GM10248 (cell line): ENCODE results near the gene COL3A1.

Source experiments
- CTCF ChIA-PET: fragments of 300-600 bp; sonication (Branson Sonifier 250); formaldehyde crosslinking; extraction: SDS; loops from one replicate; lab custom pipeline; 2021; ENCODE audit warnings: antibody characterized with exemption; lab: Yijun Ruan, JAX
- POLR2A ChIA-PET: fragments of 350-650 bp; sonication (Branson Sonifier 250); formaldehyde crosslinking; extraction: SDS; loops from one replicate; lab custom pipeline; 2020; ENCODE audit warnings: antibody characterized with exemption; lab: Yijun Ruan, JAX
- DNase-seq: peaks from one replicate; pipeline ENCODE4 v3.0.0; 2012; ENCODE audit errors: extremely low spot score
- CTCF ChIP-seq: IDR thresholded peaks from 2 replicates; pipeline ENCODE4 v1.5.1; 2012; ENCODE audit warnings: mild to moderate bottlenecking, low read depth; ENCODE audit errors: extremely low read depth, missing control alignments, control extremely low read depth

COL3A1 gene

GRCh38 chr2:188974164-188974563 is at the start of gene COL3A1:
Gene COL3A1 (plus strand): TSS chr2:188974373. CDS start chr2:188974490, 117 bp downstream.
- ChIA-PET POLR2A (no interaction called here), CTCF (interaction anchor here (2.1 kb wide), 1 partner anchor 9 kb away, joined by 5 read pairs; no protein-coding TSS in a partner anchor)
- no peak for TF ChIP-seq CTCF
- no peak for DNase-seq

- no peak for DNase-seq
- TF ChIP-seq CTCF, result no peak
- ChIA-PET POLR2A (no interaction called here), CTCF (no interaction called here)
Measured at GRCh38 chr2:188928643-188929042, 45.5 kb upstream of the COL3A1 start.

- ChIA-PET CTCF (interaction anchor here (0.6 to 1.7 kb wide), 3 partner anchors 15 to 46 kb away, joined by 3 to 4 read pairs (median 3); no protein-coding TSS in a partner anchor), POLR2A (no interaction called here)
- DNase-seq, result no peak
- TF ChIP-seq CTCF, result no peak
Measured at GRCh38 chr2:188931361-188931760, 42.8 kb upstream of the COL3A1 start.

GRCh38 chr2:188937228-188938220 is 36.6 kb upstream of the COL3A1 start:
- TF ChIP-seq CTCF, result no peak
- POLR2A ChIA-PET, result no interaction called here
- DNase-seq, result no peak
- CTCF ChIA-PET, result no interaction called here

GRCh38 chr2:188940171-188940570 is 34.0 kb upstream of the COL3A1 start:
- ChIA-PET POLR2A (no interaction called here), CTCF (interaction anchor here (1.5 kb wide), 1 partner anchor 10 kb away, joined by 5 read pairs; no protein-coding TSS in a partner anchor)
- no peak for DNase-seq
- TF ChIP-seq CTCF, result no peak

GRCh38 chr2:188944442-188944841 is 29.7 kb upstream of the COL3A1 start:
- TF ChIP-seq CTCF, result no peak
- ChIA-PET CTCF (interaction anchor here (1.2 kb wide), 1 partner anchor 19 kb away, joined by 3 read pairs; no protein-coding TSS in a partner anchor), POLR2A (no interaction called here)

More at GRCh38 chr2:188944442-188944841, 29.7 kb upstream of the COL3A1 start:
- no peak for DNase-seq
